ENCODE results near the gene C17orf50. TPM values are rescaled to one million over a fixed set of nuclear protein-coding genes. Genes with fewer than 3 reads are reported as not detected.

Gene C17orf50
- total and polyA plus RNA-seq, 9 donors, result not detected

- WGBS, 3 donors, result 97 to 100% (median 99%) methylated on average over 2 of the region's 2 CpGs
- DNase-seq, result no peak
- Histone ChIP-seq H3K9me3 (no peaks in the 10 kb centered on the region), H3K27ac (no peak overlapping the region), H3K27me3 (no peaks in the 10 kb centered on the region), H3K4me3 (no peak overlapping the region), H3K4me1 (ENCODE audit: insufficient read depth) (peaks cover 6% of the 10 kb centered on the region), H3K36me3 (no peaks in the 10 kb centered on the region)
- intact Hi-C loops (cut with DNase I), result no loop called here
- TF ChIP-seq CTCF (IDR thresholded peaks at IDR 0.05), result no peak
- TF ChIP-seq EP300 (IDR thresholded peaks at IDR 0.05), result no peak
- no peak for TF ChIP-seq POLR2A (IDR thresholded peaks at IDR 0.05)
Measured at GRCh38 chr17:35723735-35724134, 37.0 kb upstream of the C17orf50 start.

- Histone ChIP-seq H3K9me3 (no peaks in the 10 kb centered on the region), H3K4me1 (ENCODE audit: insufficient read depth) (peaks cover 6% of the 10 kb centered on the region), H3K36me3 (no peaks in the 10 kb centered on the region), H3K27me3 (no peaks in the 10 kb centered on the region), H3K27ac (no peak overlapping the region), H3K4me3 (no peak overlapping the region)
- intact Hi-C loops (cut with DNase I), result no loop called here
- 88 to 95% (median 92%) methylated on average over 4 of the region's 4 CpGs for WGBS, 3 donors
- TF ChIP-seq EP300 (IDR thresholded peaks at IDR 0.05) (no peak), CTCF (IDR thresholded peaks at IDR 0.05) (no peak), POLR2A (IDR thresholded peaks at IDR 0.05) (no peak)
- no peak for DNase-seq
Measured at GRCh38 chr17:35725058-35725457, 35.6 kb upstream of the C17orf50 start.

DNA sequence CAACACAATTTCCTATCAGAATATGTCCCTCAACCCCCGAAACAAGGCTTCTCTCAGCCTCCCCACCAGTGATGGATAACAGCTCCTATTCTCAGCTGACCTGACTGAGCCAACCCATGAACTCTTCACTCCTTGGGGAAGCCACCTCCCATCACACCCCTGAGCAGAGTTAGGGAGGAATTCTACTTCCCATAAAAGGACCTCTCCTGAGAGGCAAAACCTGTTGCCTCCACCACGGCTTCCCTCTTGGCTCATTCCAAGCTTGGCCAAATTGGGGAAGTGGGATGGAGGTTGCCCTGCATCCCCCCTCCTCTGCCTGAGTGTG, 34.9 kb upstream of the C17orf50 start:
- no peak overlapping the region for H3K4me3 ChIP-seq
- no peak overlapping the region for H3K27ac ChIP-seq
- H3K27me3 ChIP-seq, result no peaks in the 10 kb centered on the region
- H3K4me1 ChIP-seq (ENCODE audit: insufficient read depth), result peaks cover 6% of the 10 kb centered on the region
- H3K9me3 ChIP-seq, result no peaks in the 10 kb centered on the region
- no peaks in the 10 kb centered on the region for H3K36me3 ChIP-seq
- TF ChIP-seq POLR2A (IDR thresholded peaks at IDR 0.05) (no peak), CTCF (IDR thresholded peaks at IDR 0.05) (no peak), EP300 (IDR thresholded peaks at IDR 0.05) (no peak)
- WGBS, 3 donors, result 33 to 47% (median 40%) methylated on average over 2 of the region's 2 CpGs
- no peak for DNase-seq
- intact Hi-C loops (cut with DNase I), result no loop called here

DNA sequence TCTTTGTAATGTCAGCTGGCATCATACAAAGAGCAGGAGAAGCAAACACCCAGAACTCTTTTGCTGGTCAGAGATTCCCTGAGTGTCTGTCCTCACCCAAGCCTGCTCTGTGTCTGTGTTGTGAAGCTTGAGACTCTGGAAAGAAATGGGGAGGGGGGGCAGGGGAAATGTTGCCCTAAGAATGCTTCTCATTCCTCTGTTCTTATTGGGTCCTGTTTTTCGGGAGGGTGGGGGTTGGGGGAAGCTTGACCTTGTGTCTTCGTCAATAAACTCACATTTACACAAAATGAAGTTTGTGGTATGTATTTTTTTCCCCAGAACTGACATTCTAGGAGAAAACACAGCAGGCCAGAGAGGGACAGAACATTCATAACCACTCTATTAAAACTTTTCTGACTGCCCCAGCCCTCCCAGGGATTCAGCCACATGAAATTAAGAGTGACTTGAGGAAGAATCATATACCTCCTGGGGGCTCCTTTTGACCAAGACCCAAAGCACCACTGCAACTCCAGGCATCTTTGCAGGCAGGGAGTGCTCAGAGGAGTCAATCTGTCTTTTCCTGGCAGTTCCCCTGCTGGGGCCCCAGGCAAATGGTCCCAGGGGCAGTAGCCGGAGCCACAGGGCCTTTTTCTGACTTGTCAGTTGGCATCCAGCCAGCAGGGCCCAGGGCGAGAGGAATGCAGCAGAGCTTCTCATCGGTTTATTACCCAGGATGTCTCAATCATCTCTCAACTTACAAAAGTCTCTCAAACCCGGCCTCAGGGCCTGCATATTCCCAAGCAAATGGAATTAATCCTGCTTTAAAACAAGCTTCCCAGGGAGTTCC, 34.3 kb upstream of the C17orf50 start:
- WGBS, 3 donors, result 15 to 23% (median 22%) methylated on average over 6 of the region's 6 CpGs
- DNase-seq, result peak in 4 of 5 donors; percentile 43 to 68 (median 62)
- Histone ChIP-seq H3K27me3 (no peaks in the 10 kb centered on the region), H3K36me3 (no peaks in the 10 kb centered on the region), H3K4me1 (ENCODE audit: insufficient read depth) (peaks cover 10% of the 10 kb centered on the region), H3K4me3 (no peak overlapping the region), H3K27ac (no peak overlapping the region), H3K9me3 (no peaks in the 10 kb centered on the region)
- intact Hi-C loops (cut with DNase I), result no loop called here
- TF ChIP-seq CTCF (IDR thresholded peaks at IDR 0.05), result no peak
- no peak for TF ChIP-seq POLR2A (IDR thresholded peaks at IDR 0.05)
- TF ChIP-seq EP300 (IDR thresholded peaks at IDR 0.05), result no peak

Measured in ovary (tissue), 9 donors.